Endodermal cell (in vitro differentiated cells): Measurements from ENCODE around the gene CAPZB. TPM values are rescaled to one million over a fixed set of nuclear protein-coding genes. Genes with fewer than 3 reads are reported as not detected.

Source experiments
- DNase-seq: peaks from one replicate; pipeline ENCODE4 v3.0.0-alpha.2; 2017
- H3K27ac ChIP-seq: 2 replicates; pipeline ENCODE4 v1.5.1; 2013; ENCODE audit warnings: mild to moderate bottlenecking, low read depth, low read length, moderate library complexity
- H3K27me3 ChIP-seq: 2 replicates; pipeline ENCODE4 v1.6.1; 2013; ENCODE audit warnings: mild to moderate bottlenecking, low read length, moderate library complexity; ENCODE audit not compliant: insufficient read depth, control insufficient read depth, poor library complexity, severe bottlenecking
- H3K36me3 ChIP-seq: 2 replicates; pipeline ENCODE4 v1.7.0; 2013; ENCODE audit warnings: mild to moderate bottlenecking, low read length, moderate library complexity; ENCODE audit not compliant: control insufficient read depth, insufficient read depth
- H3K4me1 ChIP-seq: one replicate; pipeline ENCODE4 v1.7.0; 2013; ENCODE audit warnings: low read length; ENCODE audit not compliant: control insufficient read depth, insufficient read depth
- H3K4me3 ChIP-seq: 2 replicates; pipeline ENCODE4 v1.5.1; 2013; ENCODE audit warnings: mild to moderate bottlenecking, low read length, moderate library complexity
- H3K9ac ChIP-seq: 2 replicates; pipeline ENCODE4 v1.6.1; 2013; ENCODE audit warnings: mild to moderate bottlenecking, low read length, moderate library complexity; ENCODE audit not compliant: poor library complexity, severe bottlenecking; ENCODE audit errors: extremely low read depth
- H3K9me3 ChIP-seq: 2 replicates; pipeline ENCODE4 v1.6.1; 2013; ENCODE audit warnings: mild to moderate bottlenecking, low read length, moderate library complexity; ENCODE audit not compliant: control insufficient read depth
- H3K27ac Mint-ChIP-seq: 2 replicates; pipeline ENCODE4 v1.8.0; 2020; ENCODE audit warnings: mixed read lengths
- H3K27me3 Mint-ChIP-seq: 2 replicates; pipeline ENCODE4 v1.8.0; 2021; ENCODE audit warnings: mild to moderate bottlenecking, mixed read lengths; ENCODE audit not compliant: insufficient read depth
- H3K36me3 Mint-ChIP-seq: 2 replicates; pipeline ENCODE4 v1.8.0; 2020; ENCODE audit warnings: low read depth, mixed read lengths
- H3K4me1 Mint-ChIP-seq: 2 replicates; pipeline ENCODE4 v1.8.0; 2020; ENCODE audit warnings: mixed read lengths
- H3K4me3 Mint-ChIP-seq: 2 replicates; pipeline ENCODE4 v1.8.0; 2020; ENCODE audit warnings: mild to moderate bottlenecking, moderate library complexity, mixed read lengths
- H3K9me3 Mint-ChIP-seq: 2 replicates; pipeline ENCODE4 v1.8.0; 2020; ENCODE audit warnings: mild to moderate bottlenecking, mixed read lengths
- WGBS, 2 experiments: methylation state at CpG; one replicate each; pipeline versions ENCODE4 v1.1.5 to v1.1.7; 2013; ENCODE audit warnings: missing lambda C conversion rate in 2 of 2, mixed read lengths in 1 of 2; ENCODE audit not compliant: insufficient coverage in 1 of 2, insufficient read length in 1 of 2; 5-methylcytosine and 5-hydroxymethylcytosine counted together
- total RNA-seq, 2 donors: library from RNA; stranded (reverse); fragmentation: NEBNext Ultra II Directional in 1 of 2; extraction: Animal tissue kit (Norgen Biotek cat#: 25700) in 1 of 2; gene quantifications; 2 replicates in 1 of 2; 3 replicates in 1 of 2; pipeline ENCODE4 v1.2.1, GENCODE V29; 2021
- TF ChIP-seq, protein P1 (sequence below): fragments of 200-600 bp; sonication (generic); conservative IDR thresholded peaks from 2 replicates; pipeline ENCODE4 v1.5.0; 2021; ENCODE audit warnings: antibody characterized with exemption, mild to moderate bottlenecking

The CAPZB gene
- total RNA-seq, 2 donors from 2014 or later: 334 to 362 TPM

DNA sequence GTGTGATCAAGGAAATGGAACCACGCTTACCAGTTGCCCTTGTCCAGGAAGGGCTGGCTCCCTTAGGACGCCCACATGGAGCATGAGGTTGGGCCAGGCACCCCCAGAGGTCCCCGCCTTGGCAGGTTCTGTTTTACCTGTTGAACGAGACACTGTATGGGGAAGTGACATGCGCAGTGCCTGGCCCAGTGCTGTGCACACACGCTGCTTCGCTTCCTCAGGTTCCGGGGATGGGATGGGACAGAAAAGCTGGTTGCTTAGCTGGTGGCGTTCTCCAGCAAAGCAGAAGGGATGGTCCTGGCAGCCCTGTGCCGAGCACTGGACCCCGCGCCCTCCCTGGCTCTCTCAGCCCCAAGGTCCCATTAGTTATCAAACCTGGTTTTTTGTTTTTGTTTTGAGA, 152.5 kb downstream of the CAPZB start:
- no peaks in the 10 kb centered on the region for H3K9me3 Mint-ChIP-seq
- TF ChIP-seq, protein P1, sequence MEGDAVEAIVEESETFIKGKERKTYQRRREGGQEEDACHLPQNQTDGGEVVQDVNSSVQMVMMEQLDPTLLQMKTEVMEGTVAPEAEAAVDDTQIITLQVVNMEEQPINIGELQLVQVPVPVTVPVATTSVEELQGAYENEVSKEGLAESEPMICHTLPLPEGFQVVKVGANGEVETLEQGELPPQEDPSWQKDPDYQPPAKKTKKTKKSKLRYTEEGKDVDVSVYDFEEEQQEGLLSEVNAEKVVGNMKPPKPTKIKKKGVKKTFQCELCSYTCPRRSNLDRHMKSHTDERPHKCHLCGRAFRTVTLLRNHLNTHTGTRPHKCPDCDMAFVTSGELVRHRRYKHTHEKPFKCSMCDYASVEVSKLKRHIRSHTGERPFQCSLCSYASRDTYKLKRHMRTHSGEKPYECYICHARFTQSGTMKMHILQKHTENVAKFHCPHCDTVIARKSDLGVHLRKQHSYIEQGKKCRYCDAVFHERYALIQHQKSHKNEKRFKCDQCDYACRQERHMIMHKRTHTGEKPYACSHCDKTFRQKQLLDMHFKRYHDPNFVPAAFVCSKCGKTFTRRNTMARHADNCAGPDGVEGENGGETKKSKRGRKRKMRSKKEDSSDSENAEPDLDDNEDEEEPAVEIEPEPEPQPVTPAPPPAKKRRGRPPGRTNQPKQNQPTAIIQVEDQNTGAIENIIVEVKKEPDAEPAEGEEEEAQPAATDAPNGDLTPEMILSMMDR: no peak
- peak overlapping the region; percentile 26 for H3K27ac Mint-ChIP-seq
- no peaks in the 10 kb centered on the region for H3K4me1 Mint-ChIP-seq
- no peak overlapping the region for H3K4me3 Mint-ChIP-seq
- H3K36me3 ChIP-seq: peaks cover 2% of the 10 kb centered on the region
- 82 to 90% methylated on average over 9 to 12 of the region's 12 CpGs for WGBS, 2 experiments
- DNase-seq: no peak
- H3K9ac ChIP-seq: no peak overlapping the region
- no peaks in the 10 kb centered on the region for H3K9me3 ChIP-seq
- no peaks in the 10 kb centered on the region for H3K4me1 ChIP-seq
- peaks cover 7% of the 10 kb centered on the region for H3K36me3 Mint-ChIP-seq
- no peak overlapping the region for H3K4me3 ChIP-seq
- no peaks in the 10 kb centered on the region for H3K27me3 Mint-ChIP-seq
- no peak overlapping the region for H3K27ac ChIP-seq
- H3K27me3 ChIP-seq: no peaks in the 10 kb centered on the region

GRCh38 chr1:19331262-19331878, 154.0 kb downstream of the CAPZB start:
- Mint-ChIP-seq H3K36me3 (peaks cover 18% of the 10 kb centered on the region), H3K4me3 (no peak overlapping the region), H3K9me3 (no peaks in the 10 kb centered on the region), H3K4me1 (no peaks in the 10 kb centered on the region), H3K27me3 (no peaks in the 10 kb centered on the region), H3K27ac (no peak overlapping the region)
- H3K27ac ChIP-seq: no peak overlapping the region
- 84 to 91% methylated on average over 10 to 13 of the region's 13 CpGs for WGBS, 2 experiments
- H3K36me3 ChIP-seq: peaks cover 10% of the 10 kb centered on the region
- H3K9me3 ChIP-seq: no peaks in the 10 kb centered on the region
- H3K27me3 ChIP-seq: no peaks in the 10 kb centered on the region
- H3K4me3 ChIP-seq: no peak overlapping the region
- H3K9ac ChIP-seq: no peak overlapping the region
- H3K4me1 ChIP-seq: no peaks in the 10 kb centered on the region
- DNase-seq: no peak
- TF ChIP-seq, protein P1: no peak

GRCh38 chr1:19330449-19331135, 154.7 kb downstream of the CAPZB start:
- TF ChIP-seq, protein P1: no peak
- H3K9ac ChIP-seq: no peak overlapping the region
- no peaks in the 10 kb centered on the region for H3K9me3 ChIP-seq
- peaks cover 21% of the 10 kb centered on the region for H3K36me3 Mint-ChIP-seq
- H3K36me3 ChIP-seq: peaks cover 18% of the 10 kb centered on the region
- no peaks in the 10 kb centered on the region for H3K27me3 ChIP-seq
- H3K27ac Mint-ChIP-seq: no peak overlapping the region
- no peaks in the 10 kb centered on the region for H3K27me3 Mint-ChIP-seq
- no peaks in the 10 kb centered on the region for H3K4me1 Mint-ChIP-seq
- H3K27ac ChIP-seq: peak overlapping the region; percentile 24
- H3K4me1 ChIP-seq: no peaks in the 10 kb centered on the region
- H3K9me3 Mint-ChIP-seq: no peaks in the 10 kb centered on the region
- no peak overlapping the region for H3K4me3 ChIP-seq
- no peak for DNase-seq
- H3K4me3 Mint-ChIP-seq: no peak overlapping the region
- 95% methylated on average over 4 to 14 of the region's 14 CpGs for WGBS, 2 experiments
